COR-L47 (cell line): ENCODE results near the gene HACE1.
"Not testable (repeated sequence)": the region's sequence is repeated elsewhere in the genome, so short reads cannot be mapped to it uniquely, and the experiment has no call there.

ENCODE experiments used
- DNase-seq: peaks from one replicate; lab custom pipeline; 2025; lab: John Stamatoyannopoulos, UW

The HACE1 gene

GRCh38 chr6:104829183-104829958, 30.3 kb downstream of the HACE1 start:
- no peak for DNase-seq

GRCh38 chr6:104828478-104828877, 31.2 kb downstream of the HACE1 start:
- DNase-seq = no peak

GRCh38 chr6:104820820-104821219, 38.9 kb downstream of the HACE1 start:
- DNase-seq = not testable (repeated sequence)

- no peak for DNase-seq
Measured at GRCh38 chr6:104816125-104816524, 43.6 kb downstream of the HACE1 start.

- DNase-seq = no peak
Measured at GRCh38 chr6:104814743-104815142, 45.0 kb downstream of the HACE1 start.

- DNase-seq = no peak
Measured at GRCh38 chr6:104813552-104813951, 46.2 kb downstream of the HACE1 start.

GRCh38 chr6:104809116-104809515, 50.6 kb downstream of the HACE1 start:
- DNase-seq = no peak

- DNase-seq = not testable (repeated sequence)
Measured at GRCh38 chr6:104805335-104805734, 54.4 kb downstream of the HACE1 start.

GRCh38 chr6:104799134-104799657, 60.5 kb downstream of the HACE1 start:
- DNase-seq = no peak

- DNase-seq = no peak
Measured at GRCh38 chr6:104796031-104796785, 63.5 kb downstream of the HACE1 start.

- DNase-seq = no peak
Measured at GRCh38 chr6:104795363-104795762, 64.4 kb downstream of the HACE1 start.

GRCh38 chr6:104789770-104790190, 69.9 kb downstream of the HACE1 start:
- no peak for DNase-seq

- no peak for DNase-seq
Measured at GRCh38 chr6:104788400-104788799, 71.3 kb downstream of the HACE1 start.

- no peak for DNase-seq
Measured at GRCh38 chr6:104787305-104787704, 72.4 kb downstream of the HACE1 start.

GRCh38 chr6:104784884-104785283, 74.8 kb downstream of the HACE1 start:
- no peak for DNase-seq

- no peak for DNase-seq
Measured at GRCh38 chr6:104771258-104771832, 88.4 kb downstream of the HACE1 start.

GRCh38 chr6:104768906-104769305, 90.8 kb downstream of the HACE1 start:
- no peak for DNase-seq

- no peak for DNase-seq
Measured at GRCh38 chr6:104766595-104766994, 93.1 kb downstream of the HACE1 start.

- DNase-seq = no peak
Measured at GRCh38 chr6:104754788-104755409, 104.8 kb downstream of the HACE1 start.

- no peak for DNase-seq
Measured at GRCh38 chr6:104753251-104753650, 106.5 kb downstream of the HACE1 start.

GRCh38 chr6:104750449-104750848, 109.3 kb downstream of the HACE1 start:
- DNase-seq = no peak

GRCh38 chr6:104739124-104739523, 120.6 kb downstream of the HACE1 start:
- DNase-seq = not testable (repeated sequence)
